Measurements from ENCODE around the gene CYP17A1. TPM values are rescaled to one million over a fixed set of nuclear protein-coding genes. Genes with fewer than 3 reads are reported as not detected.

Gene CYP17A1, protein sequence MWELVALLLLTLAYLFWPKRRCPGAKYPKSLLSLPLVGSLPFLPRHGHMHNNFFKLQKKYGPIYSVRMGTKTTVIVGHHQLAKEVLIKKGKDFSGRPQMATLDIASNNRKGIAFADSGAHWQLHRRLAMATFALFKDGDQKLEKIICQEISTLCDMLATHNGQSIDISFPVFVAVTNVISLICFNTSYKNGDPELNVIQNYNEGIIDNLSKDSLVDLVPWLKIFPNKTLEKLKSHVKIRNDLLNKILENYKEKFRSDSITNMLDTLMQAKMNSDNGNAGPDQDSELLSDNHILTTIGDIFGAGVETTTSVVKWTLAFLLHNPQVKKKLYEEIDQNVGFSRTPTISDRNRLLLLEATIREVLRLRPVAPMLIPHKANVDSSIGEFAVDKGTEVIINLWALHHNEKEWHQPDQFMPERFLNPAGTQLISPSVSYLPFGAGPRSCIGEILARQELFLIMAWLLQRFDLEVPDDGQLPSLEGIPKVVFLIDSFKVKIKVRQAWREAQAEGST
- not detected in 2 replicates for total RNA-seq

GRCh38 chr10:102837230-102837721 is at the start of gene CYP17A1:
TSS of gene CYP17A1 (minus strand) at chr10:102837413. CDS start at chr10:102837361, 52 bp downstream.

DNA sequence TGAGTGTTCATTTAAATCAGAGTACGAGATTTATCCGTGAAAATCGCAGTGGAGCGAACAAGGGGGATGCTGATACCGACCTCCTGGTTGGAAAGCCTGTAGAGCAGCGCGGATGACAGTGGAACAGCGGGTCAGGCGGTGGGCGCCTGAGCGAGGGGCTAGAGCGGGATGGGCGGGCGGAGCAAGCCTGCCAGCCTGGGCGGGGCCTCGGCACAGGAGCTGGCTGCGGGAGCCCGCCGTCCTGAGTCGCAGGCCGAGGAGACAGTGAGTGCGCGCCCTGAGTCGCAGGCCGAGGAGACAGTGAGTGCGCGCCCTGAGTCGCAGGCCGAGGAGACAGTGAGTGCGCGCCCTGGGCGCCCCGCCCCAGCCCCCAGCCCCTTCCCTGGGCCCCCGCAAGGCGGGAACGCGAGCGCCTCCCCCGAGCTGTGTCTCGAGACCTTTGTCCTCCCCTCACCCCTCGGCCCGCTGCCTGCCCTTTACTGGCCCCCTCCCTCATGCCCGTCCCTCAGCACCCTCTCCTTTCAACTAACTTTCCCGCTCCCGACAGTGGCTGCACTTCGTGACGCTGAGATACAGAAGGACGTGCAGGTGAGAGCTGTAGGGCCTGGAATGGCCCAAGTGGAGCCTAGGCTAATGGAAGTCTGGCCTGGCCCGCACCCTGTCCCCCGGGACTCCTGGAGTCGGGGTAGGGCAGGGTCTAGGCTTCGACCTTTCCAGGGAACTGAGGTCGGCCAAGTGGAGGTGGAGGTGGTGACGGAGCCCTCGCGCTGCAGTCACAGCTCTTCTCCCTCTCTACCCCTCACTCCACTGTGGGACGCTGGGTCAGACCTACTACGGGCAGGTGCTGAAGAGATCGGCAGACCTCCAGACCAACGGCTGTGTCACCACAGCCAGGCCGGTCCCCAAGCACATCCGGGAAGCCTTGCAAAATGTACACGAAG is 32.3 kb upstream of the CYP17A1 start, which contains the start of gene AS3MT:
TSS of gene AS3MT (plus strand) at position 213 of the 941 bp plus-strand sequence. CDS start at position 336, 123 bp downstream.

Small RNA genes lying within 50 kb of the gene (small RNA-seq; reads per million reads assigned to genes)
- gene AS3MT (not detected), gene RF00026 (not detected), gene RNU6-1231P (not detected)

Other genes starting within 250 kb of the CYP17A1 start
- gene TRIM8, start 192.9 kb downstream of the CYP17A1 start, total RNA-seq, result 114 and 139 TPM in 2 replicates
- gene ARL3, start 123.0 kb downstream of the CYP17A1 start, total RNA-seq, result 5.5 and 6.1 TPM in 2 replicates
- 7.2 and 8.1 TPM in 2 replicates for gene SFXN2, start 122.8 kb downstream of the CYP17A1 start, total RNA-seq
- gene WBP1L, start 93.5 kb downstream of the CYP17A1 start, total RNA-seq, result 44.9 and 55.6 TPM in 2 replicates
- gene BORCS7, start 16.8 kb upstream of the CYP17A1 start, total RNA-seq, result 16.5 and 21.5 TPM in 2 replicates
- gene AS3MT, start 32.1 kb upstream of the CYP17A1 start, total RNA-seq, result 1.1 and 1.8 TPM in 2 replicates
- 2.4 and 3.4 TPM in 2 replicates for gene CNNM2, start 80.9 kb upstream of the CYP17A1 start, total RNA-seq

Data from thoracic aorta endothelial cell (primary cell).